NCI-H345 (cell line): ENCODE data around the gene POLD1.
"Not testable (repeated sequence)": the region's sequence is repeated elsewhere in the genome, so short reads cannot be mapped to it uniquely, and the experiment has no call there.

Experiments
- DNase-seq: peaks from one replicate; lab custom pipeline; 2025; lab: John Stamatoyannopoulos, UW

Gene POLD1

GRCh38 chr19:50383852-50384684 lies at the start of gene POLD1:
Gene POLD1 (plus strand): TSS chr19:50384347. CDS start chr19:50398852, 14,505 bp downstream.
- DNase-seq = peak; percentile 96

- DNase-seq = no peak
Observed at GRCh38 chr19:50334741-50335421, 49.3 kb upstream of the POLD1 start.

GRCh38 chr19:50337031-50337430 lies 47.1 kb upstream of the POLD1 start:
- not testable (repeated sequence) for DNase-seq

GRCh38 chr19:50340331-50340730 lies 43.8 kb upstream of the POLD1 start:
- no peak for DNase-seq

GRCh38 chr19:50341091-50341564 lies 43.0 kb upstream of the POLD1 start:
- DNase-seq = no peak

GRCh38 chr19:50344661-50345318 lies 39.4 kb upstream of the POLD1 start:
- no peak for DNase-seq

GRCh38 chr19:50347089-50347581 lies 37.0 kb upstream of the POLD1 start:
- not testable (repeated sequence) for DNase-seq

GRCh38 chr19:50349277-50350057 lies 34.7 kb upstream of the POLD1 start:
- DNase-seq = no peak

GRCh38 chr19:50352242-50352641 lies 31.9 kb upstream of the POLD1 start:
- DNase-seq = no peak

GRCh38 chr19:50353487-50353880 lies 30.7 kb upstream of the POLD1 start:
- not testable (repeated sequence) for DNase-seq

GRCh38 chr19:50356691-50357177 lies 27.4 kb upstream of the POLD1 start:
- DNase-seq = no peak

GRCh38 chr19:50357178-50358100 lies 26.7 kb upstream of the POLD1 start:
- peak; percentile 75 for DNase-seq

- DNase-seq = peak; percentile 70
Observed at GRCh38 chr19:50358483-50359327, 25.4 kb upstream of the POLD1 start.

- DNase-seq = no peak
Observed at GRCh38 chr19:50359328-50359818, 24.8 kb upstream of the POLD1 start.

- no peak for DNase-seq
Observed at GRCh38 chr19:50361290-50362029, 22.7 kb upstream of the POLD1 start.

GRCh38 chr19:50362030-50362412 lies 22.1 kb upstream of the POLD1 start:
- DNase-seq = no peak

- DNase-seq = no peak
Observed at GRCh38 chr19:50362656-50363424, 21.3 kb upstream of the POLD1 start.
